Smooth muscle cell (in vitro differentiated cells): ENCODE data around the gene MLX. TPM values are rescaled to one million over a fixed set of nuclear protein-coding genes. Genes with fewer than 3 reads are reported as not detected.

ENCODE experiments used
- DNase-seq: peaks from one replicate; lab custom pipeline; 2025; ENCODE audit not compliant: unreplicated experiment; lab: John Stamatoyannopoulos, UW
- H2AFZ ChIP-seq: fragments of 200-600 bp; sonication (generic); 2 replicates; pipeline ENCODE4 v1.6.0; 2016; ENCODE audit warnings: antibody characterized with exemption, low read depth, mild to moderate bottlenecking
- H3F3A ChIP-seq: fragments of 200-600 bp; sonication (generic); 2 replicates; pipeline ENCODE4 v1.6.0; 2017; ENCODE audit warnings: antibody characterized with exemption, low read depth
- H3K27ac ChIP-seq: fragments of 200-600 bp; sonication (generic); 2 replicates; pipeline ENCODE4 v1.5.1; 2016; ENCODE audit warnings: low read depth, mild to moderate bottlenecking
- H3K27me3 ChIP-seq: fragments of 200-600 bp; sonication (generic); 2 replicates; pipeline ENCODE4 v1.6.1; 2016; ENCODE audit warnings: low read depth, mild to moderate bottlenecking
- H3K36me3 ChIP-seq: fragments of 200-600 bp; sonication (generic); 2 replicates; pipeline ENCODE4 v1.5.1; 2016; ENCODE audit warnings: low read depth
- H3K4me1 ChIP-seq: fragments of 200-600 bp; sonication (generic); 2 replicates; pipeline ENCODE4 v1.5.1; 2016; ENCODE audit warnings: low read depth
- H3K4me2 ChIP-seq: fragments of 200-600 bp; sonication (generic); 2 replicates; pipeline ENCODE4 v1.6.0; 2016; ENCODE audit warnings: mild to moderate bottlenecking
- H3K4me3 ChIP-seq: fragments of 200-600 bp; sonication (generic); 2 replicates; pipeline ENCODE4 v1.5.1; 2016; ENCODE audit warnings: mild to moderate bottlenecking
- H3K79me2 ChIP-seq: fragments of 200-600 bp; sonication (generic); 2 replicates; pipeline ENCODE4 v1.6.0; 2016; ENCODE audit warnings: low read depth, mild to moderate bottlenecking
- H3K9ac ChIP-seq: fragments of 200-600 bp; sonication (generic); 2 replicates; pipeline ENCODE4 v1.6.0; 2016; ENCODE audit warnings: low read depth
- H3K9me3 ChIP-seq: fragments of 200-600 bp; sonication (generic); replicated peaks from 2 replicates; pipeline ENCODE4 v1.5.1; 2016; ENCODE audit warnings: low read depth
- H4K20me1 ChIP-seq: fragments of 200-600 bp; sonication (generic); 2 replicates; pipeline ENCODE4 v1.6.0; 2016; ENCODE audit warnings: low read depth
- WGBS: methylation state at CpG from one replicate; pipeline ENCODE4 v1.1.7; 2016; ENCODE audit warnings: low lambda C conversion rate; 5-methylcytosine and 5-hydroxymethylcytosine counted together
- polyA plus RNA-seq: library from polyadenylated mRNA; unstranded; fragments of >200 nt; fragmentation: Nextera tagmentation; extraction: Ambion mirVana; gene quantifications from 2 replicates; pipeline ENCODE4 v1.2.1, GENCODE V29; 2016
- total RNA-seq: library from RNA; depleted of rRNA; stranded (reverse); fragments of >200 nt; gene quantifications from 2 replicates; pipeline ENCODE4 v1.2.3, GENCODE V29; 2014
- TF ChIP-seq, protein P1 (sequence below): fragments of 200-600 bp; sonication (generic); IDR thresholded peaks from 2 replicates; pipeline ENCODE4 v1.5.1; 2017; ENCODE audit warnings: borderline replicate concordance, mild to moderate bottlenecking, antibody characterized with exemption; ENCODE audit not compliant: insufficient read depth, poor library complexity, severe bottlenecking

MLX gene
- total and polyA plus RNA-seq, 2 experiments from 2014 or later: 21.1 to 21.6 TPM

DNA sequence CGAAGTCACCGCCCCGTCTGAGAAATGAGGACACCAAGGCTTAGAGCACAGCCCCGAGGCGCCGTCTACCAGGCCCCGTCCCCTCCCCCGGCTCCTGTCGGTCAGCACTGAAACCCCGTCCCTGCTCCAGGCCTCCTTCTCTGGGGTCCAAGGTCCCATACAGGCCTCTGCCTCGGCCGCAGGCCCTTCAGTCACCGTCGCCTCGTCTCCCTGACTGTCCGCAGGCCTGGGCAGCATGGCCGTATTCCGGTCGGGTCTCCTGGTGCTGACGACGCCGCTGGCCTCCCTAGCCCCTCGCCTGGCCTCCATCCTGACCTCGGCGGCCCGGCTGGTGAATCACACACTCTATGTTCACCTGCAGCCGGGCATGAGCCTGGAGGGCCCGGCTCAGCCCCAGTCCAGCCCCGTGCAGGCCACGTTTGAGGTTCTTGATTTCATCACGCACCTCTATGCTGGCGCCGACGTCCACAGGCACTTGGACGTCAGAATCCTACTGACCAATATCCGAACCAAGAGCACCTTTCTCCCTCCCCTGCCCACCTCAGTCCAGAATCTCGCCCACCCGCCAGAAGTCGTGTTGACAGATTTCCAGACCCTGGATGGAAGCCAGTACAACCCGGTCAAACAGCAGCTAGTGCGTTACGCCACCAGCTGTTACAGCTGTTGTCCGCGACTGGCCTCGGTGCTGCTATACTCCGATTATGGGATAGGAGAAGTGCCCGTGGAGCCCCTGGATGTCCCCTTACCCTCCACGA is 4.3 kb upstream of the MLX start:
- H3K4me2 ChIP-seq: peak overlapping the region; percentile 97
- peak overlapping the region; percentile 76 for H3K4me3 ChIP-seq
- H3K4me1 ChIP-seq: peaks cover 14% of the 10 kb centered on the region
- H3K9me3 ChIP-seq: no peaks in the 10 kb centered on the region
- no peak for DNase-seq
- H3K27ac ChIP-seq: peak overlapping the region; percentile 85
- peak overlapping the region; percentile 92 for H3K9ac ChIP-seq
- TF ChIP-seq, protein P1, sequence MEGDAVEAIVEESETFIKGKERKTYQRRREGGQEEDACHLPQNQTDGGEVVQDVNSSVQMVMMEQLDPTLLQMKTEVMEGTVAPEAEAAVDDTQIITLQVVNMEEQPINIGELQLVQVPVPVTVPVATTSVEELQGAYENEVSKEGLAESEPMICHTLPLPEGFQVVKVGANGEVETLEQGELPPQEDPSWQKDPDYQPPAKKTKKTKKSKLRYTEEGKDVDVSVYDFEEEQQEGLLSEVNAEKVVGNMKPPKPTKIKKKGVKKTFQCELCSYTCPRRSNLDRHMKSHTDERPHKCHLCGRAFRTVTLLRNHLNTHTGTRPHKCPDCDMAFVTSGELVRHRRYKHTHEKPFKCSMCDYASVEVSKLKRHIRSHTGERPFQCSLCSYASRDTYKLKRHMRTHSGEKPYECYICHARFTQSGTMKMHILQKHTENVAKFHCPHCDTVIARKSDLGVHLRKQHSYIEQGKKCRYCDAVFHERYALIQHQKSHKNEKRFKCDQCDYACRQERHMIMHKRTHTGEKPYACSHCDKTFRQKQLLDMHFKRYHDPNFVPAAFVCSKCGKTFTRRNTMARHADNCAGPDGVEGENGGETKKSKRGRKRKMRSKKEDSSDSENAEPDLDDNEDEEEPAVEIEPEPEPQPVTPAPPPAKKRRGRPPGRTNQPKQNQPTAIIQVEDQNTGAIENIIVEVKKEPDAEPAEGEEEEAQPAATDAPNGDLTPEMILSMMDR: no peak
- H2AFZ ChIP-seq: peak overlapping the region; percentile 47
- H3K27me3 ChIP-seq: no peaks in the 10 kb centered on the region
- WGBS: 24% methylated on average over 47 of the region's 48 CpGs
- peaks cover 27% of the 10 kb centered on the region for H3K79me2 ChIP-seq
- peaks cover 13% of the 10 kb centered on the region for H3F3A ChIP-seq
- H4K20me1 ChIP-seq: no peaks in the 10 kb centered on the region
- no peaks in the 10 kb centered on the region for H3K36me3 ChIP-seq

DNA sequence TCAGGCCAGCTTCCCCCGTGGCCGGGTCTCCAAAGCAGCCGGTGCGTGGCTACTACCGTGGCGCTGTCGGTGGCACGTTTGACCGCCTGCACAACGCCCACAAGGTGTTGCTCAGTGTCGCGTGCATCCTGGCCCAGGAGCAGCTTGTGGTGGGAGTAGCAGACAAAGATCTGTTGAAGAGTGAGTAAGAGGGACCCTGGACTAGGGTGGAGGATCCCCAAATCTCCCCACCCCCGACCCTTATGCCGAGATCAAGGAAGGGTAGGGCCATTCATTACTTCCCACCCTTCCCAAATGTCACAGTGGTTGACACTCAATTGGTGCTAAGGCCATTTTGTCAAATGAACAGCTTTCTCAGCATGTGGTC is 3.8 kb upstream of the MLX start:
- Histone ChIP-seq H3K4me1 (peaks cover 14% of the 10 kb centered on the region), H3K9me3 (no peaks in the 10 kb centered on the region), H3K36me3 (no peaks in the 10 kb centered on the region), H2AFZ (no peak overlapping the region), H3K9ac (peak overlapping the region; percentile 92), H3K79me2 (peaks cover 30% of the 10 kb centered on the region), H3K27me3 (no peaks in the 10 kb centered on the region), H3K4me3 (peak overlapping the region; percentile 76), H3K27ac (peak overlapping the region; percentile 85), H3F3A (peaks cover 13% of the 10 kb centered on the region), H3K4me2 (peak overlapping the region; percentile 97), H4K20me1 (no peaks in the 10 kb centered on the region)
- DNase-seq: no peak
- TF ChIP-seq, protein P1: no peak
- 88% methylated on average over 14 of the region's 14 CpGs for WGBS

DNA sequence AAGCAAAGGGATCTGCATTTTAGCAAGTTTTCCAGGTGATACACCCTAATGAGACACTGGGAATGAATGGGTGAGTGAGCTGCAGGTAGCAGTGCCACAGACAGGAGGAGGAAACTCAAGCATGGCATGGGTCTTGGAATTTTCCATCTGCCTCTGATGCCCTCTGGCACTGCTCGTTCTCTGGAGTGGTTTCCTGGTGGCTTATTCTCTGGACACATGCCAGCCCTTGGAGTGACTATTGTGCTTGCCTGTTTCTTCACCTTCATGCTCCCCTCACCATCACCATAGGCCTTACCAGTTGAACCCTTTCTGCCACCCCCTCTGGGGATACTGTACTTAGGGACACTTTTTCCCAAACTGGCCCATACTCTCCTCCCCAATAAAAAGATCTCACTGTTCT is 3.4 kb upstream of the MLX start:
- WGBS: 83% methylated on average over 1 of the region's 1 CpG
- no peak for DNase-seq
- no peak overlapping the region for H3K9ac ChIP-seq
- peaks cover 13% of the 10 kb centered on the region for H3F3A ChIP-seq
- no peaks in the 10 kb centered on the region for H3K27me3 ChIP-seq
- H3K4me1 ChIP-seq: peaks cover 14% of the 10 kb centered on the region
- no peaks in the 10 kb centered on the region for H4K20me1 ChIP-seq
- peak overlapping the region; percentile 97 for H3K4me2 ChIP-seq
- H3K79me2 ChIP-seq: peaks cover 30% of the 10 kb centered on the region
- TF ChIP-seq, protein P1: no peak
- H3K27ac ChIP-seq: peak overlapping the region; percentile 85
- no peaks in the 10 kb centered on the region for H3K36me3 ChIP-seq
- H3K4me3 ChIP-seq: no peak overlapping the region
- H2AFZ ChIP-seq: no peak overlapping the region
- H3K9me3 ChIP-seq: no peaks in the 10 kb centered on the region

DNA sequence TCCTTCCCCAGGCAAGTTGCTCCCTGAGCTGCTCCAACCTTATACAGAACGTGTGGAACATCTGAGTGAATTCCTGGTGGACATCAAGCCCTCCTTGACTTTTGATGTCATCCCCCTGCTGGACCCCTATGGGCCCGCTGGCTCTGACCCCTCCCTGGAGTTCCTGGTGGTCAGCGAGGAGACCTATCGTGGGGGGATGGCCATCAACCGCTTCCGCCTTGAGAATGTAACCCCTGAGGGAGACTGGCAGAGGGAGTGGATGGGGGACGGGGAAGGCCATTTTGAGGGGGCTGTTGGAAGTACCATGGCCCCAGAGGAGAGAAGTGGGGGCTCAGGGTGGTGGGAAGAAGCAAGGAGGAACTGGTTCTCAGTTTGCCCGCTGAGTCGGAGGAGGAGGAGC is 3.0 kb upstream of the MLX start:
- no peak for DNase-seq
- Histone ChIP-seq H3K27me3 (no peaks in the 10 kb centered on the region), H3K9me3 (no peaks in the 10 kb centered on the region), H3K4me3 (no peak overlapping the region), H3K36me3 (no peaks in the 10 kb centered on the region), H3K4me2 (no peak overlapping the region), H4K20me1 (no peaks in the 10 kb centered on the region), H3F3A (peaks cover 13% of the 10 kb centered on the region), H3K27ac (no peak overlapping the region), H3K4me1 (peaks cover 14% of the 10 kb centered on the region), H3K79me2 (peaks cover 30% of the 10 kb centered on the region), H2AFZ (no peak overlapping the region), H3K9ac (no peak overlapping the region)
- 94% methylated on average over 9 of the region's 9 CpGs for WGBS
- TF ChIP-seq, protein P1: no peak
